GM18517 (cell line): ENCODE data around the gene EDN1.

Experiments used
- ATAC-seq: cut with Tn5 transposase; IDR thresholded peaks from one replicate; pipeline ENCODE4 v1.9.1; 2021; ENCODE audit warnings: mild to moderate bottlenecking, moderate library complexity; ENCODE audit not compliant: unreplicated experiment

Gene EDN1

DNA sequence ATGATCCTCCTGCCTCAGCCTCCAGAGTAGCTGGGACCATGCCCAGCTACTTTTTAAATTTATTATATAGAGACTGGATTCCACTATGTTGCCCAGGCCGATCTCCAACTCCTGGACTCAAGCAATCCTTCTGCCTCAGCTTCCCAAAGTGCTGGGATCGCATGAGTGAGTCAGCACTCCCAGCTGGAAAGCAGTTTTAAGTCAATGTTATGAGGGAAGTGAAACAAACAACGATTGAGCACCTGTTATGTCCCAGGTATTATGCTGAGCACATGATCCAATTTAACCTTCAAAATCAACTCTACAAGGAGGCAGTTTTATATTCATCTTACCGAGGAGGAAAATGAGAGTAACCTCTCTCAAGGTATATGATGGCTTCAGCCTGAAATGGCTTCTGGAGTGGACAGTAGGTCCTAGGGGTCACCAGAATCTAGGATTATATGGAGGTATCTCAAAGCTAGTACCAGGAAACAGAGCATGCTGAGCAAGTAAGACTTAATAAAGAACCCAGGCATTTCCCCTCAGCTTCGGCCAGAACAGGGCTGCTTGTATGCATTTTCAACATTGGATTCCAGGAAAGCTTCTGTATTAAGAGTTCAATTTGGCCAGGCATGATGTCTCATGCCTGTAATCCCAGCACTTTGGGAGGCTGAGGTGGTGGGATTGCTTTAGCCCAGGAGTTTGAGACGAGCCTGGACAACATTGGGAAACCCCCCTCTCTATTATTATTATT lies 55.0 kb downstream of the EDN1 start:
- no peak for ATAC-seq

DNA sequence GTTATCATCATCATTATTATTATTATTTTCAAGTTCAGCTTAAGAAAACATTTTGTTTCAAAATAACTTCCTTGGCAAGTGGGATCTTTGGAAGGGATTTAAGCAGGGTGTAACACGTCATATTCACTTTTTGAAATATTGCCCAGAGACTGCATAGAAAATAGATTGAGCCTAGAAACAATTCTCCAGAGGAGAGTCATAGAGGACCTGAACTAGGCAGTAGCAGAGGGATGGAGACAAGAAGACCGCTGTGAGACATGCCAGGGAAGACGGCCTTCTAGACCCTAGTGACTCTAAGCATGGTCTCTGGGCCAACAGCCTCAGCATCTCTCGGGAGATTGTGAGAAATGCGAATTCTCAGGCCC lies 55.5 kb downstream of the EDN1 start:
- no peak for ATAC-seq
